GM19328 (cell line): Measurements from ENCODE around the gene TFRC.
"Not testable (repeated sequence)": the region's sequence is repeated elsewhere in the genome, so short reads cannot be mapped to it uniquely, and the experiment has no call there.

Experiments
- ATAC-seq: cut with Tn5 transposase; IDR thresholded peaks from one replicate; pipeline ENCODE4 v1.9.1; 2021; ENCODE audit warnings: mild to moderate bottlenecking, moderate library complexity; ENCODE audit not compliant: unreplicated experiment

Gene TFRC

GRCh38 chr3:196082619-196082971, 705 bp upstream of the TFRC start:
- no peak for ATAC-seq

- ATAC-seq = peak; percentile 36
These were observed 672 bp downstream of the TFRC start for GRCh38 chr3:196081002-196081833.

DNA sequence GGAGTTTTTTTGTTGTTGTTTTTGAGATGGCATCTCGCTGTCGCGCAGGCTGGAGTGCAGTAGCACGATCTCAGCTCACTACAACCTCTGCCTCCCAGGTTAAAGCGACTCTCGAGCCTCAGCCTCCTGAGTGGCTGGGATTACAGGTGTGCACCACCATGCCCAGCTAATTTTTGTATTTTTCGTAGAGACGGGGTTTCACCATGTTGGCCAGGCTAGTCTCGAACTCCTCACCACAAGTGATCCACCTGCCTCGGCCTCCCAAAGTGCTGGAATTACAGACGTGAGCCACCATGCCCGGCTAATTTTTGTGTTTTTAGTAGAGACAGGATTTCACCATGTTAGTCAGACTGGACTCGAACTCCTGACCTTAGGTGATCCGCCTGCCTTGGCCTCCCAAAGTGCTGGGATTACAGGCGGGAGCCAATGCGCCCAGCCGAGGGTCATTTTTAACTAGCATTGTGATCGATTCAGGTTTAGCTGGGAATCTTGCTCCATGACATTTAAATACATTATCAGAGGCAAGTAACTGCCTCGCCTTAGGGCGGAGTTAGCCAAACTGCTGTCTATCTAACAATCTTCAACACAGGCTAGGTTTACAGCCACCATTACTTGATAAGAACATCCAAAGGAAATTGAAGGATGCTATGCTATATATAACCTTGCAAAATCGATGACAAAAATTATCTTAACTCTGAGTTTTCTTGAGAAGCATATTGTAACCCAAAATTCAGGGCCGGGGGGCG, 1.6 kb downstream of the TFRC start:
- not testable (repeated sequence) for ATAC-seq

DNA sequence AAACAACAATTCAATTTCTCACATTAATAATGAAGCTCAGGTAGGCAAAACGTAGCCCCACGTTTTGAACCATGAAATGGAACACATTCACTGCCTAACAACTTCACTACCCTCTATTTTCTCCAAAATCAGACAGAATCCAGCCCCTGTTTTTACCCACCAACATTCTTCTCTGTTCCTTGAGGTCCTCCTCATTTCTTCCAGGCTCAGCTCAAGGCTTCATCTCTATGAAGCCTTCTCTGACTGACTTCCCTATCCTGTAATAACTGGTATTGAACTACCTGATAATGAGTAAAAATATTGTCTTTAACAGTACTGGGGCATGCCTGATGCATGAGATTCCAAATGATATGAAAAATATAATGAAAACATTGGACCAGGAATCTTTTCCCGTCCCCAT, 2.2 kb downstream of the TFRC start:
- no peak for ATAC-seq

GRCh38 chr3:196075013-196075412, 6.9 kb downstream of the TFRC start:
- no peak for ATAC-seq

DNA sequence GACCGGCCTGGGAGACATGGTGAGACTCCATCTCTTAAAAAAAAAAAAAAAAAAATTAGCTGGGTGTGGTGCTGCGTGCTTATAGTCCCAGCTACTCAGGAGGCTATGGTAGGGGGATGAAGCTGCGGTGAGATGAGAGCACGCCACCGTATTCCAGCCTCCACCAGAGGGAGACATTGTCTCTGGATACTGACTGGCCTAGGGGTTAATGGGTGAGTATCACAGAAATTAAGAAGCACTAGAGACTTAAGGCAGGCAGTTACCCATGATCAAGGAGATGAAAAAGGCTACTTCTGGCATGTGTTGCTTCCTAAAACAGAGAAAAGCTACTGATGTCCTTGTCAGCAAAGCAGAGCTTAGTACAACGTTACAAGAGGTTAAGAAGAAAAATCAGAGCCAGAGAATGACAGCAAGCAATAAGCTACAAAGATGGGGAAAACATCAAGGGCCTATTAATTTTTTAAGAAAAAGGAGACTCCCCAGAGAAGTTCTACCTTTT, 8.6 kb downstream of the TFRC start:
- no peak for ATAC-seq

DNA sequence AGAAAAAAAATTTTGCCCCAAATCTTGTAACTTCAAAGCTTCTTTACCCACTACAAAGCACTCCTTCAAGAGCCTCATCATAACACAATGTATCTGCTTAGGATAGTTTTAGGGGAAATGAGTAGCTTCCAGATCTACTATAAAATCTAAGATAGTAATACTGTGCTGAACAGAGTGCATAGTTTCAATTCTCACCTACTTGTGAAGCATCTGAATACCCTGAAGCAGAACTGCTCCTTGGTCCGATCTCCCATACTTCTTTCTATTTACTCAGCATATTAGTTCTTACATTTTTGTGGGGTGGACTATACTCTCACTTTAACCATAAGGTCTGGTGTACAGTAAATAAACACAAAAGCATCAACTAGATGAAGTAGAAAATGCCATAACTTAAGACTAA, 9.6 kb downstream of the TFRC start:
- ATAC-seq = no peak

DNA sequence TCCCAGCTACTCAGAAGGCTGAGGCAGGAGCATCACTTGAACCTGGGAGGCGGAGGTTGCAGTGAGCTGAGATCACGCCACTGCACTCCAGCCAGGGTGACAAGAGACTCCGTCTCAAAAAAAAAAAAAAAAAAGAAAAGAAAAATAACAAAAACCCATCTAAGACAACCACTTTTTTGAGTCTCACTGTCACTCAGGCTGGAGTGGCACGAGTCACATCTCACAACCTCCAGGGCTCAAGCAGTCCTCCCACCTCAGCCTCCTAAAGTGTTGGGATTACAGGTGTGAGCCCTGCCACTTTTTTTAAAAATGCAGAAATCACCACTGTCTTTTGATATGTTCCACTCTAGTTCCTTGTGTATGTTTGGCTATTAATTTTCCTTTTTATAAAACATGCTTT, 13.1 kb downstream of the TFRC start:
- not testable (repeated sequence) for ATAC-seq

- no peak for ATAC-seq
These were observed 14.5 kb downstream of the TFRC start for GRCh38 chr3:196067439-196067838.

DNA sequence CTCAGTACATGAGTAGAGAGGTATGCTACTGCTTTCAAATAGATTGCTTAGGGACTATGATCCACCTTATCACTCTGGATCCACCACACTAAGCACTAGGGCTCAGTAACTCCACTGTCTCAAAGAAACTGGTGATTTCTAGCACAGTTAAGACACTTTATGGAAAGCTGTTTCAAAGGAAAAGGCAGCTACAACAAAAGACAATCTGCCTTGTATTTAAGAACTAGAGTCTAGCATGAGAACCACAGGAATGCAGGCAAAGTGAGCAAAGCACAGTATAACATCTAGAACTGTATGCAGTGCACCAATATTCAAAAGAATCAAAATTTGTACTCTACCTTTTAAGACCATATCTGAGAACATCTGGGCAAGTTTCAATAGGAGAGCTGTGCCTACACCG, 17.9 kb downstream of the TFRC start:
- ATAC-seq = no peak

- no peak for ATAC-seq
These were observed 18.4 kb downstream of the TFRC start for GRCh38 chr3:196063456-196063855.

DNA sequence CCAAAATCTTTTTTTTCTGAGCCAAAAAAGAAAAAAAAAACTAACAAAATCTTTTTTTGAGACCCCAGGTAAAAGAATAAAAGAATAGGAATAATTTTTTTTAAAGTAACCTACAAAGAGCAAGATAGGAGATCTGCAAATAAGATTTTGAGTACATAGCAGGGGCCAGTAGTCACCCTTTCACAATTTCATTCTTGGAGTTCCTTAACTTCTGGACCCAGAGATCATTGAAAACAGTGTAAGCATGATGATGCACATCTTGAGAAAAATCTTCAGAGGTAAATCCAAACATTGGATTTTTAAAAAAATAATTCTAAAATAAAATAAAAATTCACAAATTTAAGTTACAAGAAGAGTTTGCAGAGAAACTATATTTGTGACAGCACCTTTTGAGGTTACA, 18.8 kb downstream of the TFRC start:
- ATAC-seq = no peak

DNA sequence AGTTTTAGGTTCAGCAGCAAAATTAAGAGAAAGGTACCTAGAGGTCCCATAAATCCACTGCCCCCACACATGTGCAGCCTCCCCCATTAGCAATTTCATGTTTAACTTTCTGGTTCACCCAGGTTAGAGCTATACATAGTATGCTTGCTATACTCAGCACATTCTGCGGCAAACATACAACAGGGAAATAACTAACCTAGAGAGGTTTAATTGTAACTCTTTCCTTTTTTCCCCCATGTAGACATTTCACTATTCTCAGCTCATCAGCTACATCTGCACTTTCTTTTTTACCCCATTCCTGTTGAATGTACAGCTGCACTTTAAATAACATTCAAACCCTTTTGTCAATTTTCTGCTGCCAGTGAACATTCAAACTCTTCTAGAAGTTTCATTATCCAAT, 21.1 kb downstream of the TFRC start:
- no peak for ATAC-seq

- ATAC-seq = no peak
These were observed 24.0 kb downstream of the TFRC start for GRCh38 chr3:196057760-196058331.

GRCh38 chr3:196056371-196056770, 25.5 kb downstream of the TFRC start:
- not testable (repeated sequence) for ATAC-seq

GRCh38 chr3:196055683-196056270, 26.1 kb downstream of the TFRC start:
- ATAC-seq = no peak

DNA sequence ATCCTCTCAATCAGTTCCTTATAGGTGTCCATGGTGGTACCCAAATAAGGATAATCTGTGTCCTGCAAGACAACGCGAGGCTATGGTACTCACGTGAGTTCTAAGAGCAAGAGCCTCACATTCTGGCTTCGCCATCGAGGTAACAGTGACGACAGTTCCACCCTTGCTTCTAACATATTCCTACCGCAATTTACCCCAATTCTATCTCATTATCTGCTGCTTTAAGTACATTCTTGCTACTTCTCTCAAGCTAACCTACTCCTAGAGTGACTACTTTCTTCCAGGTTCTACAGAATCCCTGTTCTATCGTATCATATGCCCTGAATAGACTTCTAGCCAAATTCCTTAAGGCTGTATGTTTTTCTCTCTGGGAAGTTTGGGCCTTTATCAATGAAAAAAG, 26.6 kb downstream of the TFRC start:
- ATAC-seq = no peak

DNA sequence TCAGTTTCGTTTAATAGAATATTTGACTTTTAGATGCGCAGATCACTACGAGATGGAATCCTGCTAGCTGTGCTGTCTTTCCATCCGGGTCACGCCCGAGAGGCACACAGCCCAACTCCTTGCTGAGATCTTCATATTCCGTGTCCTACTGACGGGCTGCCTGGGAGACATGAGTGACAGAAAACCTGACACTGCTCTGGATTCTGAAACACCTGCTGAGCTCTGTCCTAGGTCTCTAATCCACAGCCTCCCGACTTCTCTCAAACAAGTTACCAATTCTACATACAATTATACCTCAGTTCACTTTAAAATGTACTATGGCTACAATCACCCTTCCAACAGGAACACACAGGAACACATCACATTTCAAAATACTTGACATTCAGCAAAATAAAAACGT, 27.2 kb downstream of the TFRC start:
- no peak for ATAC-seq

DNA sequence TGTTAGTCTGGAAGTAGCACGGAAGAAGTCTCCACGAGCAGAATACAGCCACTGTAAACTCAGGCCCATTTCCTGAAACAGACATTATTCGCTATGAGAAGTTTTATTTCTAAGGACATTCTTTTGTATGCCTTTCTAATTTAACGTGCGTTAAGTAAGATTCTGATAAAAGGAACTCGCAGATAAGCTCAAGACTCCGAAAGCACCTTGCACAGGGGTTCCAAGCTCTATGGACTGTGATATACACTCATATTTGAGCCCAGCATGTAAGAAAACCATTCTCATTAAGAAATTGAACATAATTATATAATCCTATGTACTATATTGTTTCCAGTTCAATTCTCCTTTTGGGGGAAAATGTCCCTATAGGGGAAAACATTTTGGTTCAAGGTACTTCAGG, 28.4 kb downstream of the TFRC start:
- ATAC-seq = no peak

DNA sequence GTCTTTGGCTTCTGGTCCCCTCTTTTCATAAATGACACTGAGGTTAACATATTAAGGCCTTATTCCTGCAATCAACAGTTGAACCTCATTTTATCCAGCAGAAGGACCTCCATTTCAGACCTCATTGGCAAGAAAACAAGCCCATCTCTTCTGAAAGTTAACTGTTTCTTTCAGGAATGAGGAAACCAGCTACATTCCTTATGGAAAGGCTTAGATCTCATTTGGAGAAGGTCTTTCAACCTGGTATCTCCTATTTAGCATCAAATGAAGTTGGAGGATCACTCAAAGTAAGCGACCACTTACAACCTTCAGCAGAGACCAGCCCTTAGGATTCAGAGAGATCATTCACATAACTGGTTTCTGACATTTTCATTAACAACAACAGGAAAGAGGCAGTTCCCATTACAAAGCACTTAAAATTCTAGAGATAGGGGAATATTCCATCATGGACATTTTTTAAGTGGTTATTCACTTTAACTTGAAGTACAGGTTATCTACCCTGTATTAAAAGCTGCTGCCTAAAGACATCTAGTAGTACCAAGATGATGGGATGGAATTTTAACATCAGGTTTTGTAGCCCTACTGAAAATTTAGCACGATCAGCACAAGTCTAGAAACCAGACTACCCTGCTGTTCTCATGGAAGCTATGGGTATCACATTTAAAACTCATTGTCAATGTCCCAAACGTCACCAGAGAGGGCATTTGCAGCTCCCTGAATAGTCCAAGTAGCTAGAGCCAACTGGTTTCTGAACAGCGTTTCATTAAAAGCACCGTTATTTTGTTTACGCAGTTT, 30.4 kb downstream of the TFRC start:
- ATAC-seq = no peak

GRCh38 chr3:196050597-196050996, 31.3 kb downstream of the TFRC start:
- ATAC-seq = no peak
